OCI-LY1 (cell line): ENCODE results near the gene UBAP1L.

Experiments used
- H2AFZ ChIP-seq: fragments of 200-600 bp; sonication (generic), shearing (Covaris generic); 2 replicates; pipeline ENCODE4 v1.6.0; 2014; ENCODE audit warnings: antibody characterized with exemption, mild to moderate bottlenecking, low read length
- H3F3A ChIP-seq: fragments of 200-600 bp; sonication (generic), shearing (Covaris generic); 2 replicates; pipeline ENCODE4 v1.6.0; 2014; ENCODE audit warnings: mild to moderate bottlenecking, antibody characterized with exemption, low read length, moderate library complexity; ENCODE audit not compliant: insufficient read depth
- H3K27ac ChIP-seq: fragments of 200-600 bp; sonication (generic); 2 replicates; pipeline ENCODE4 v1.5.1; 2014; ENCODE audit warnings: low read length, mixed run types, mild to moderate bottlenecking, low read depth; ENCODE audit not compliant: poor library complexity, severe bottlenecking
- H3K27me3 ChIP-seq: fragments of 200-600 bp; sonication (generic); 2 replicates; pipeline ENCODE4 v1.6.0; 2014; ENCODE audit warnings: antibody characterized with exemption, mild to moderate bottlenecking, low read length, moderate library complexity; ENCODE audit not compliant: insufficient read depth
- H3K36me3 ChIP-seq: fragments of 200-600 bp; sonication (generic); 2 replicates; pipeline ENCODE4 v1.6.1; 2014; ENCODE audit warnings: mild to moderate bottlenecking, antibody characterized with exemption, low read length, moderate library complexity, mixed read lengths; ENCODE audit not compliant: insufficient read depth
- H3K4me1 ChIP-seq: fragments of 200-600 bp; sonication (generic); 2 replicates; pipeline ENCODE4 v1.5.1; 2014; ENCODE audit warnings: mild to moderate bottlenecking, low read length, moderate library complexity; ENCODE audit not compliant: insufficient read depth, severe bottlenecking
- H3K4me2 ChIP-seq: fragments of 200-600 bp; sonication (generic), shearing (Covaris generic); 2 replicates; pipeline ENCODE4 v1.6.1; 2014; ENCODE audit warnings: low read length
- H3K4me3 ChIP-seq: fragments of 200-600 bp; sonication (generic); 2 replicates; pipeline ENCODE4 v1.5.1; 2014; ENCODE audit warnings: low read length, low read depth, mild to moderate bottlenecking, mixed read lengths; ENCODE audit not compliant: poor library complexity, severe bottlenecking
- H3K79me2 ChIP-seq: fragments of 200-600 bp; shearing (Covaris generic); 2 replicates; pipeline ENCODE4 v1.6.1; 2016; ENCODE audit warnings: mixed run types, low read length, mixed read lengths; ENCODE audit not compliant: insufficient read depth
- H3K9ac ChIP-seq: fragments of 200-600 bp; sonication (generic), shearing (Covaris generic); 2 replicates; pipeline ENCODE4 v1.6.1; 2014; ENCODE audit warnings: mild to moderate bottlenecking, low read length, mixed read lengths
- H3K9me2 ChIP-seq: fragments of 200-600 bp; sonication (generic), shearing (Covaris generic); 2 replicates; pipeline ENCODE4 v1.6.1; 2014; ENCODE audit warnings: low read depth, mild to moderate bottlenecking, low read length, mixed read lengths
- H3K9me3 ChIP-seq: fragments of 200-600 bp; shearing (Covaris generic); 2 replicates; pipeline ENCODE4 v1.6.1; 2014; ENCODE audit warnings: low read length, mixed read lengths
- H4K20me1 ChIP-seq: fragments of 200-600 bp; sonication (generic), shearing (Covaris generic); 2 replicates; pipeline ENCODE4 v1.6.0; 2016; ENCODE audit warnings: mild to moderate bottlenecking, low read length; ENCODE audit not compliant: insufficient read depth
- CTCF ChIP-seq: fragments of 200-600 bp; sonication (generic), shearing (Covaris generic); IDR thresholded peaks from 2 replicates; pipeline ENCODE4 v1.5.1; 2017; ENCODE audit warnings: mild to moderate bottlenecking, antibody characterized with exemption, low read length, moderate library complexity, mixed read lengths
- EZH2 ChIP-seq: fragments of 200-600 bp; sonication (generic), shearing (Covaris generic); IDR thresholded peaks from 2 replicates; pipeline ENCODE4 v1.8.0; 2017; ENCODE audit warnings: borderline replicate concordance, mixed run types, mild to moderate bottlenecking, antibody characterized with exemption, low read length, moderate library complexity, mixed read lengths

The UBAP1L gene

GRCh38 chr15:65072617-65073016, 42.4 kb downstream of the UBAP1L start:
- Histone ChIP-seq H3K4me2 (no peak overlapping the region), H3K36me3 (no peaks in the 10 kb centered on the region), H4K20me1 (no peaks in the 10 kb centered on the region), H3K9me2 (no peaks in the 10 kb centered on the region), H3K4me1 (no peaks in the 10 kb centered on the region), H2AFZ (no peak overlapping the region), H3K4me3 (no peak overlapping the region), H3K79me2 (no peaks in the 10 kb centered on the region), H3K27ac (no peak overlapping the region), H3K27me3 (no peaks in the 10 kb centered on the region; the same call in 1 of the 2 replicates), H3K9ac (no peak overlapping the region), H3F3A (no peaks in the 10 kb centered on the region), H3K9me3 (no peaks in the 10 kb centered on the region)
- no peak for TF ChIP-seq EZH2
- no peak for TF ChIP-seq CTCF

GRCh38 chr15:65072027-65072426, 43.0 kb downstream of the UBAP1L start:
- Histone ChIP-seq H3F3A (no peaks in the 10 kb centered on the region), H3K79me2 (no peaks in the 10 kb centered on the region), H3K9me3 (no peaks in the 10 kb centered on the region), H3K9me2 (no peaks in the 10 kb centered on the region), H3K4me1 (no peaks in the 10 kb centered on the region), H3K27ac (no peak overlapping the region), H3K9ac (no peak overlapping the region), H3K4me2 (no peak overlapping the region), H3K27me3 (no peaks in the 10 kb centered on the region; the same call in 1 of the 2 replicates), H4K20me1 (no peaks in the 10 kb centered on the region), H2AFZ (no peak overlapping the region), H3K4me3 (no peak overlapping the region), H3K36me3 (no peaks in the 10 kb centered on the region)
- TF ChIP-seq EZH2 (no peak), CTCF (no peak)

- no peaks in the 10 kb centered on the region for H3K36me3 ChIP-seq
- H2AFZ ChIP-seq = no peak overlapping the region
- H4K20me1 ChIP-seq = no peaks in the 10 kb centered on the region
- H3K79me2 ChIP-seq = no peaks in the 10 kb centered on the region
- no peaks in the 10 kb centered on the region for H3F3A ChIP-seq
- H3K27ac ChIP-seq = no peak overlapping the region
- no peak overlapping the region for H3K9ac ChIP-seq
- H3K27me3 ChIP-seq = no peaks in the 10 kb centered on the region; the same call in 1 of the 2 replicates
- H3K4me1 ChIP-seq = no peaks in the 10 kb centered on the region
- no peaks in the 10 kb centered on the region for H3K9me2 ChIP-seq
- TF ChIP-seq EZH2 (no peak), CTCF (no peak)
- no peak overlapping the region for H3K4me2 ChIP-seq
- no peak overlapping the region for H3K4me3 ChIP-seq
- no peaks in the 10 kb centered on the region for H3K9me3 ChIP-seq
These were observed 43.6 kb downstream of the UBAP1L start for GRCh38 chr15:65071381-65071811.
